Suprapubic skin (tissue), 4 donors: Measurements from ENCODE around the gene GPM6B. TPM values are rescaled to one million over a fixed set of nuclear protein-coding genes. Genes with fewer than 3 reads are reported as not detected.

Experiments
- DNase-seq, 2 donors: peaks; one replicate each; pipeline ENCODE4 v3.0.0-alpha.2; 2019; ENCODE audit warnings: low spot score in 2 of 2
- H3K27ac ChIP-seq: fragments of 200-600 bp; sonication (generic); one replicate; pipeline ENCODE4 v1.5.1; 2019
- H3K27me3 ChIP-seq: fragments of 200-600 bp; sonication (generic); one replicate; pipeline ENCODE4 v1.5.1; 2019
- H3K36me3 ChIP-seq: fragments of 200-600 bp; sonication (generic); one replicate; pipeline ENCODE4 v1.5.1; 2019
- H3K4me1 ChIP-seq: fragments of 200-600 bp; sonication (generic); one replicate; pipeline ENCODE4 v1.5.1; 2019
- H3K4me3 ChIP-seq: fragments of 200-600 bp; sonication (generic); one replicate; pipeline ENCODE4 v1.5.1; 2019; ENCODE audit warnings: mild to moderate bottlenecking
- H3K9me3 ChIP-seq: fragments of 200-600 bp; sonication (generic); one replicate; pipeline ENCODE4 v1.5.1; 2019
- EP300 ChIP-seq: sonication (generic); formaldehyde crosslinking; IDR thresholded peaks from one replicate; pipeline ENCODE4 v1.6.1; 2017; ENCODE audit warnings: antibody characterized with exemption
- POLR2A ChIP-seq, 2 donors: fragments of 450-650 bp; IDR thresholded peaks; one replicate each; pipeline ENCODE4 v1.6.1; 2017; ENCODE audit warnings: antibody characterized with exemption in 2 of 2, mild to moderate bottlenecking in 2 of 2, moderate library complexity in 2 of 2
- POLR2AphosphoS5 ChIP-seq, 3 donors: sonication (generic); formaldehyde crosslinking; IDR thresholded peaks; one replicate each; pipeline ENCODE4 v1.6.1; 2017; ENCODE audit warnings: antibody characterized with exemption in 3 of 3
- WGBS: methylation state at CpG from one replicate; pipeline ENCODE4 v1.1.5; 2018; 5-methylcytosine and 5-hydroxymethylcytosine counted together
- total RNA-seq, 4 donors: library from RNA; depleted of rRNA; stranded (reverse); fragments of >200 nt; gene quantifications; one replicate each; pipeline ENCODE4 v1.1.0, GENCODE V29; 2016
- TF ChIP-seq, protein P1 (sequence below), 2 donors: fragments of 200-600 bp in 1 of 2; fragments of 450-650 bp in 1 of 2; sonication (generic) in 1 of 2; IDR thresholded peaks; one replicate each; pipeline ENCODE4 v1.5.1; 2016 to 2019; ENCODE audit warnings: antibody characterized with exemption in 2 of 2, mild to moderate bottlenecking in 1 of 2, moderate library complexity in 1 of 2

The GPM6B gene
- total RNA-seq, 4 donors from 2014 or later = 6.6 to 21.7 (median 13.8) TPM

DNA sequence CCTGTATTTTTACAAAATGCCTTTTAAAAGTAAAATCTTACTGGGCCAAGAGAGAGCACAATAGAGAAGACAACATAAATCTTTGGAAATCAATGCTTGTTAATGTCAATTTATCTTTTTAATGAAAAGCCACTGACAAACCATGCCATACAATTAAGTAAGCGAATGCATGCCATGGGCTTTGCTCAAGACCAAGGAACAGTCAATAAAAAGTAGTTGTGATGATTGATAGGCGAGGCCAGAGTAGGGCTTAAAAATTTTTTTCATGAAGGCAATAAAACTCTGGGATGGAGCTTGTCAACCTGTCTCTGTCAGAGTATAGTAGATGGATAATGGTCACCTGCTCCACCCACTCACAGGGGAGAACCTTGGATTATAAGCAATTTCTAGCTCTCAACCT lies 17.5 kb upstream of the GPM6B start:
- H3K27ac ChIP-seq = no peak overlapping the region
- TF ChIP-seq POLR2AphosphoS5 (IDR thresholded peaks at IDR 0.05) (no peak), EP300 (no peak), POLR2A (IDR thresholded peaks at IDR 0.05) (no peak)
- TF ChIP-seq, protein P1, sequence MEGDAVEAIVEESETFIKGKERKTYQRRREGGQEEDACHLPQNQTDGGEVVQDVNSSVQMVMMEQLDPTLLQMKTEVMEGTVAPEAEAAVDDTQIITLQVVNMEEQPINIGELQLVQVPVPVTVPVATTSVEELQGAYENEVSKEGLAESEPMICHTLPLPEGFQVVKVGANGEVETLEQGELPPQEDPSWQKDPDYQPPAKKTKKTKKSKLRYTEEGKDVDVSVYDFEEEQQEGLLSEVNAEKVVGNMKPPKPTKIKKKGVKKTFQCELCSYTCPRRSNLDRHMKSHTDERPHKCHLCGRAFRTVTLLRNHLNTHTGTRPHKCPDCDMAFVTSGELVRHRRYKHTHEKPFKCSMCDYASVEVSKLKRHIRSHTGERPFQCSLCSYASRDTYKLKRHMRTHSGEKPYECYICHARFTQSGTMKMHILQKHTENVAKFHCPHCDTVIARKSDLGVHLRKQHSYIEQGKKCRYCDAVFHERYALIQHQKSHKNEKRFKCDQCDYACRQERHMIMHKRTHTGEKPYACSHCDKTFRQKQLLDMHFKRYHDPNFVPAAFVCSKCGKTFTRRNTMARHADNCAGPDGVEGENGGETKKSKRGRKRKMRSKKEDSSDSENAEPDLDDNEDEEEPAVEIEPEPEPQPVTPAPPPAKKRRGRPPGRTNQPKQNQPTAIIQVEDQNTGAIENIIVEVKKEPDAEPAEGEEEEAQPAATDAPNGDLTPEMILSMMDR (IDR thresholded peaks at IDR 0.05) = no peak
- H3K4me1 ChIP-seq = no peaks in the 10 kb centered on the region
- H3K4me3 ChIP-seq = no peak overlapping the region
- H3K36me3 ChIP-seq = no peaks in the 10 kb centered on the region
- H3K9me3 ChIP-seq = no peaks in the 10 kb centered on the region
- whole genome bisulfite sequencing = 86% methylated on average over 2 of the region's 2 CpGs
- no peaks in the 10 kb centered on the region for H3K27me3 ChIP-seq
- DNase-seq = no peak

DNA sequence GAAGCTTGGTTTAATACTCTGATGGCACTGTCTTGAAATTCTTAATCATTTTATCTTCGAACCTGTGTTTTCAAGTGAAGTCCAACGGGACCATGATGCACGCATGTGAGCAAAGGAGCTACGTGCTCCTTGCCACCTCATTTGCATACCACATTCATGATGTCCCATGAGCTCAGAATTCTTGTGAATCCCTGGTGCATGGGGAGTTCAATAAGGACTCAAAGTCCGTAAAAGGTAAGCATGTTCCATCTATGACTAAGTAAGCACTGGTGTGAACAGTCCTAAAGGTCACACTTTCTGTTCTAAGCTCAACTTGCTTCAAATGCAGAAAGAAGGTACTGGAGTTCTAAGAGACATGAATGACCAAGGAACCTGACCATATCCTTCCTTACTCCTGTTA lies 13.1 kb upstream of the GPM6B start:
- WGBS = 81% methylated on average over 5 of the region's 5 CpGs
- Histone ChIP-seq H3K4me1 (no peaks in the 10 kb centered on the region), H3K27ac (no peak overlapping the region), H3K9me3 (no peaks in the 10 kb centered on the region), H3K27me3 (no peaks in the 10 kb centered on the region), H3K4me3 (no peak overlapping the region), H3K36me3 (no peaks in the 10 kb centered on the region)
- DNase-seq = no peak
- TF ChIP-seq POLR2AphosphoS5 (IDR thresholded peaks at IDR 0.05) (no peak), EP300 (no peak), POLR2A (IDR thresholded peaks at IDR 0.05) (no peak)
- TF ChIP-seq, protein P1 (IDR thresholded peaks at IDR 0.05) = no peak

DNA sequence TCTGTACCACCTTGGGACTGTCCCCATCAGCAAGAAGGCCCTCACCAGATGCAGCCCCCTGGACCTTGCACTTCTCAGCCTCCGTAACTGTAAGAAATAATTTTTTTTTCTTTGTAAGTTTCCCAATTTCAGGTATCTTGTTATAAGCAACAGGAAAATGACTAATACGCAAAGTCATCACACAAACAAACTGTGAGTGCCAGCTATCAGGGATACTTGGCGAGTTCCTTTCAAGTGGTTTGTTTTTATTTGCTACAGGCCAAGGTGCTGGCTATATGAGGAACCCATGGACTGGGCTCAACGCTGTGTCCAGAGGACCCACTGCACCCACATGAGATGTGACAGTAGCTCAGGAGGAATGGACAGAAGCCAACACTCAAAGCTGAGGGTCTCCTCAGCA lies 11.5 kb upstream of the GPM6B start:
- Histone ChIP-seq H3K36me3 (no peaks in the 10 kb centered on the region), H3K9me3 (no peaks in the 10 kb centered on the region), H3K27me3 (no peaks in the 10 kb centered on the region), H3K4me3 (no peak overlapping the region), H3K4me1 (no peaks in the 10 kb centered on the region), H3K27ac (no peak overlapping the region)
- 94% methylated on average over 4 of the region's 4 CpGs for WGBS
- TF ChIP-seq POLR2A (IDR thresholded peaks at IDR 0.05) = no peak
- TF ChIP-seq, protein P1 (IDR thresholded peaks at IDR 0.05) = no peak
- DNase-seq = no peak

DNA sequence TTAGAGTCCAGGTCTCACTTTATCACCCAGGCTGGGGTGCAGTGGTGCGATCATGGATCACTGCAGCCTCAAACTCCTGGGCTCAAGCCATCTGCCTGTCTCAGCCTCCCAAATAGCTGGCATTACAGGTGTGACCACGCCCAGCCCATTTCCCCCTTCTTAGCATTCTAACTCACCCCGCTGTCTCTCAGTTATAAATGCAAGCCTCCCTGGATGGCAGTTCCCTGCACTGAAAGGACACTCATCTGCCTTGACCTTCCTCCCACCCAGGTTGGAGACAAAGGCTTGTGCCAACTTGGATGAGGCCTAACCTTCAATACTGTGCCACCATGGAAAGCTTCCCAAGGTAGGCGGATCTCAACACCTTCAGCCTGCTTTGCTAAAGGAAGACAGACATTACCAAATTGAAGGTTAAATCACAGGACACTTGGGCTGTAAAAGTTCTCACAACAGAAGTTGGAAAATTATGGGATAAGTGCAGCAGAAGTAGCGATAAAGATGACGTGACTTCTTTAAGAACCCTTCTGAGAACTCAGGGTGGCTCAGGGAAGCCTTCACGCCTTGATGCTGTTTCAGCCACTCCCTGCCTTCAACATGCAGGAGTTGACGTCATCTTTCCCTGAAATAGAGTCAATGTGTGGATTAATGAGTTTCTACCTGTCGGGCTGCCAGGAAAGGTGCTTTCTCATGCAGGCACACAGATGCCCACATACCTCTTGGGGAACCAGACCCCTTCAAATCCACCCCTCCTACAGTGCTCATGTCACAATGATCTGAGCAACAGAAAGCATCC lies 10.6 kb upstream of the GPM6B start:
- Histone ChIP-seq H3K36me3 (no peaks in the 10 kb centered on the region), H3K27ac (no peak overlapping the region), H3K4me3 (no peak overlapping the region), H3K4me1 (no peaks in the 10 kb centered on the region), H3K27me3 (no peaks in the 10 kb centered on the region), H3K9me3 (no peaks in the 10 kb centered on the region)
- TF ChIP-seq POLR2AphosphoS5 (IDR thresholded peaks at IDR 0.05) = no peak
- no peak for TF ChIP-seq EP300
- TF ChIP-seq POLR2A (IDR thresholded peaks at IDR 0.05) = no peak
- TF ChIP-seq, protein P1 (IDR thresholded peaks at IDR 0.05) = no peak
- WGBS = 62% methylated on average over 9 of the region's 9 CpGs
- DNase-seq = no peak

DNA sequence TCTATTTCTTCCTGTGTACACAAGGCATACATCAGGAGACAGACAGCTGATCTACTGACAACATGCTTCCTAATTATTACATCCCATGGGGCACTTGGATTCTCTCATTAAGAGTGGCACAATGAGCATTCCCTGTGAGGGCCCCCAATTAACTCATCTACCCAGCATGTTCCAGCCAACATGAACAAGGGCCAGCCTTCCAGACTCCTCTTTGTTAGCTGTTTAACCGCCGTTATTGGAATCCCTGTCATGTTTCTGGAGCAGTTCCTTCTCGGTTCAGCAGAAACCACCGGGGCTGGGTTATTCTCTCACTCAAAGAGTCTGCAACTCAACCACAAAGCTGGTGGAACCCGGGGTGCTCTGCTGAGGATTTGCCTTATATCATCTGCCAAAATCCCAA lies 9.9 kb upstream of the GPM6B start:
- Histone ChIP-seq H3K27me3 (no peaks in the 10 kb centered on the region), H3K9me3 (no peaks in the 10 kb centered on the region), H3K4me1 (no peaks in the 10 kb centered on the region), H3K36me3 (no peaks in the 10 kb centered on the region), H3K4me3 (no peak overlapping the region), H3K27ac (no peak overlapping the region)
- WGBS = 78% methylated on average over 5 of the region's 5 CpGs
- TF ChIP-seq EP300 (no peak), POLR2A (IDR thresholded peaks at IDR 0.05) (no peak), POLR2AphosphoS5 (IDR thresholded peaks at IDR 0.05) (no peak)
- TF ChIP-seq, protein P1 (IDR thresholded peaks at IDR 0.05) = no peak
- DNase-seq = no peak
